ENCODE data around the gene FAM234B. TPM values are rescaled to one million over a fixed set of nuclear protein-coding genes. Genes with fewer than 3 reads are reported as not detected.

Gene FAM234B
- total and polyA plus RNA-seq, 2 of the 8 experiments (the other 6 are each of a cell fraction or from before 2014, with no cell fraction given) = 12.5 to 29.1 TPM

- TF ChIP-seq KDM5A (IDR thresholded peaks at IDR 0.05; ENCODE audit: low read length) (no peak), SIN3A (conservative IDR thresholded peaks at IDR 0.05 in 1 of 2, IDR thresholded peaks at IDR 0.05 in 1 of 2; ENCODE audit: low read depth in 1 of 2, low read length in 2 of 2) (no peak), HDAC2 (IDR thresholded peaks at IDR 0.05; ENCODE audit: borderline replicate concordance in 1 of 2, low read depth in 2 of 2, low read length in 2 of 2) (no peak), SUZ12 (IDR thresholded peaks at IDR 0.05; ENCODE audit: low read length) (no peak), CHD7 (IDR thresholded peaks at IDR 0.05; ENCODE audit: insufficient replicate concordance, low read length) (no peak), CEBPB (IDR thresholded peaks at IDR 0.05; ENCODE audit: low read depth, low read length) (no peak)
Measured at GRCh38 chr12:13093191-13093847, 49.1 kb downstream of the FAM234B start (continued).
